HEK293T (cell line): ENCODE data around the gene SLAMF9.

Source experiments
- CTCF ChIA-PET: fragments of 350-600 bp; formaldehyde crosslinking; extraction: SDS; loops from one replicate; lab custom pipeline; 2021; ENCODE audit warnings: antibody characterized with exemption, inconsistent platforms; lab: Yijun Ruan, JAX
- POLR2A ChIA-PET: fragments of 350-600 bp; formaldehyde crosslinking; extraction: SDS; loops from one replicate; lab custom pipeline; 2020; ENCODE audit warnings: antibody characterized with exemption, inconsistent platforms; lab: Yijun Ruan, JAX
- DNase-seq: peaks from one replicate; pipeline ENCODE4 v3.0.0; 2012; ENCODE audit warnings: mixed read lengths; ENCODE audit errors: extremely low spot score
- ARNT ChIP-seq: fragments of 450-650 bp; IDR thresholded peaks from 2 replicates; pipeline ENCODE4 v1.6.1; 2017; ENCODE audit warnings: mild to moderate bottlenecking
- BHLHE40 ChIP-seq: fragments of 450-650 bp; IDR thresholded peaks from 2 replicates; pipeline ENCODE4 v1.6.1; 2016; ENCODE audit warnings: mild to moderate bottlenecking, moderate library complexity, borderline replicate concordance
- CTBP1 ChIP-seq: fragments of 450-650 bp; IDR thresholded peaks from 2 replicates; pipeline ENCODE4 v1.6.1; 2016; ENCODE audit warnings: borderline replicate concordance
- ELF4 ChIP-seq: fragments of 450-650 bp; IDR thresholded peaks from 2 replicates; pipeline ENCODE4 v1.6.1; 2017; ENCODE audit warnings: antibody characterized with exemption
- FOXA1 ChIP-seq: fragments of 450-650 bp; IDR thresholded peaks from 2 replicates; pipeline ENCODE4 v1.6.1; 2016; ENCODE audit warnings: mild to moderate bottlenecking
- FOXK2 ChIP-seq: fragments of 450-650 bp; IDR thresholded peaks from 2 replicates; pipeline ENCODE4 v1.6.1; 2016; ENCODE audit warnings: mild to moderate bottlenecking
- FOXM1 ChIP-seq: fragments of 450-650 bp; IDR thresholded peaks from 2 replicates; pipeline ENCODE4 v1.6.1; 2017; ENCODE audit warnings: mild to moderate bottlenecking, borderline replicate concordance
- HDGF ChIP-seq: fragments of 450-650 bp; IDR thresholded peaks from 2 replicates; pipeline ENCODE4 v1.6.1; 2017; ENCODE audit warnings: antibody characterized with exemption, borderline replicate concordance
- L3MBTL2 ChIP-seq: fragments of 450-650 bp; conservative IDR thresholded peaks from 2 replicates; pipeline ENCODE4 v1.6.1; 2016; ENCODE audit warnings: mild to moderate bottlenecking
- LEF1 ChIP-seq: fragments of 450-650 bp; IDR thresholded peaks from 2 replicates; pipeline ENCODE4 v1.6.1; 2017; ENCODE audit warnings: mild to moderate bottlenecking, borderline replicate concordance
- NFRKB ChIP-seq: fragments of 450-650 bp; IDR thresholded peaks from 2 replicates; pipeline ENCODE4 v1.6.1; 2016; ENCODE audit warnings: mild to moderate bottlenecking, moderate library complexity
- PKNOX1 ChIP-seq: fragments of 450-650 bp; IDR thresholded peaks from 2 replicates; pipeline ENCODE4 v1.6.1; 2016
- SP1 ChIP-seq: fragments of 450-650 bp; IDR thresholded peaks from 2 replicates; pipeline ENCODE4 v1.6.1; 2017
- SUZ12 ChIP-seq: fragments of 450-650 bp; IDR thresholded peaks from 2 replicates; pipeline ENCODE4 v1.6.1; 2016; ENCODE audit warnings: mild to moderate bottlenecking
- TARDBP ChIP-seq: fragments of 450-650 bp; IDR thresholded peaks from 2 replicates; pipeline ENCODE4 v1.6.1; 2016
- ZNF384 ChIP-seq: fragments of 450-650 bp; IDR thresholded peaks from 2 replicates; pipeline ENCODE4 v1.6.1; 2016

The SLAMF9 gene

GRCh38 chr1:159929155-159930051, 24.6 kb downstream of the SLAMF9 start:
- no peak for DNase-seq
- CTCF ChIA-PET, result interaction anchor here (1.5 kb wide), 1 partner anchor 78 kb away, joined by 8 read pairs; no protein-coding TSS in a partner anchor
- TF ChIP-seq ZNF384, result no peak
- no peak for TF ChIP-seq SP1
- TF ChIP-seq FOXK2, result no peak
- TF ChIP-seq BHLHE40, result no peak
- TF ChIP-seq L3MBTL2, result no peak
- TF ChIP-seq LEF1, result no peak
- TF ChIP-seq SUZ12, result no peak
- no peak for TF ChIP-seq ELF4
- POLR2A ChIA-PET, result interaction anchor here (1.3 kb wide), 1 partner anchor 17 kb away, joined by 3 read pairs; no protein-coding TSS in a partner anchor

GRCh38 chr1:159928491-159929050, 25.5 kb downstream of the SLAMF9 start:
- ChIA-PET POLR2A (no interaction called here), CTCF (interaction anchor here (1.7 kb wide), 1 partner anchor 79 kb away, joined by 7 read pairs; no protein-coding TSS in a partner anchor)
- TF ChIP-seq SUZ12 (no peak), CTBP1 (no peak), TARDBP (no peak), LEF1 (no peak), FOXM1 (no peak), BHLHE40 (no peak), PKNOX1 (no peak), ZNF384 (no peak), ARNT (no peak), ELF4 (no peak)
- DNase-seq, result no peak

GRCh38 chr1:159927849-159928431, 26.1 kb downstream of the SLAMF9 start:
- ChIA-PET POLR2A (no interaction called here), CTCF (interaction anchor here (1.7 kb wide), 1 partner anchor 80 kb away, joined by 7 read pairs; no protein-coding TSS in a partner anchor)
- DNase-seq, result no peak
- TF ChIP-seq SP1 (no peak), NFRKB (no peak), SUZ12 (no peak), ELF4 (no peak), BHLHE40 (no peak), L3MBTL2 (no peak), PKNOX1 (no peak), ZNF384 (no peak), ARNT (no peak), LEF1 (no peak), FOXK2 (no peak)

- POLR2A ChIA-PET, result no interaction called here
- CTCF ChIA-PET, result interaction anchor here (1.7 kb wide), 1 partner anchor 81 kb away, joined by 7 read pairs; no protein-coding TSS in a partner anchor
- TF ChIP-seq BHLHE40 (no peak), NFRKB (no peak), ELF4 (no peak), LEF1 (no peak), FOXA1 (no peak)
- no peak for DNase-seq
Measured at GRCh38 chr1:159927211-159927848, 26.7 kb downstream of the SLAMF9 start.

GRCh38 chr1:159925719-159926078, 28.3 kb downstream of the SLAMF9 start:
- CTCF ChIA-PET, result no interaction called here
- TF ChIP-seq BHLHE40 (no peak), HDGF (no peak), NFRKB (no peak)
- DNase-seq, result no peak
- POLR2A ChIA-PET, result interaction anchor here (0.6 to 3.7 kb wide), 11 partner anchors 8 to 127 kb away, joined by 3 to 24 read pairs (median 6); partner anchors contain the start of gene IGSF9

GRCh38 chr1:159924791-159925718, 29.0 kb downstream of the SLAMF9 start, which contains the start of gene TAGLN2:
TSS of gene TAGLN2 (minus strand) at chr1:159925507. CDS start at chr1:159920509, 4,998 bp downstream.
- CTCF ChIA-PET, result interaction anchor here (0.9 kb wide), 1 partner anchor 83 kb away, joined by 4 read pairs; no protein-coding TSS in a partner anchor
- no peak for TF ChIP-seq NFRKB
- no peak for TF ChIP-seq CTBP1
- no peak for TF ChIP-seq FOXK2
- peak; percentile 93 for TF ChIP-seq ELF4
- TF ChIP-seq L3MBTL2, result peak; percentile 98
- TF ChIP-seq FOXM1, result peak; percentile 64
- DNase-seq, result peak; percentile 91
- POLR2A ChIA-PET, result interaction anchor here (0.6 to 3.7 kb wide), 13 partner anchors 9 to 126 kb away, joined by 3 to 24 read pairs (median 6); partner anchors contain the start of gene IGSF9
